Adipocyte (in vitro differentiated cells): ENCODE measurements around the gene B9D1.

Source experiments
- DNase-seq: peaks from one replicate; pipeline ENCODE4 v3.0.0-alpha.2; 2015; ENCODE audit warnings: low read depth
- H3K27me3 ChIP-seq: replicated peaks from 2 replicates; pipeline ENCODE4 v1.7.0; 2013; ENCODE audit warnings: mild to moderate bottlenecking, low read length, moderate library complexity; ENCODE audit not compliant: control insufficient read depth, insufficient read depth
- H3K36me3 ChIP-seq: 2 replicates; pipeline ENCODE4 v1.7.0; 2013; ENCODE audit warnings: low read length, mild to moderate bottlenecking, moderate library complexity; ENCODE audit not compliant: control insufficient read depth, insufficient read depth, severe bottlenecking
- H3K4me1 ChIP-seq: 2 replicates; pipeline ENCODE4 v1.7.0; 2013; ENCODE audit warnings: mild to moderate bottlenecking, low read length, moderate library complexity; ENCODE audit not compliant: control insufficient read depth, insufficient read depth
- H3K4me3 ChIP-seq: 2 replicates; pipeline ENCODE4 v1.7.0; 2013; ENCODE audit warnings: mild to moderate bottlenecking, low read length, moderate library complexity
- H3K9ac ChIP-seq: 2 replicates; pipeline ENCODE4 v1.7.0; 2013; ENCODE audit warnings: mild to moderate bottlenecking, low read length, moderate library complexity
- H3K9me3 ChIP-seq: 2 replicates; pipeline ENCODE4 v1.7.0; 2013; ENCODE audit warnings: mild to moderate bottlenecking, low read length, moderate library complexity; ENCODE audit not compliant: control insufficient read depth

The B9D1 gene

GRCh38 chr17:19310151-19310550 is 52.4 kb downstream of the B9D1 start:
- H3K4me1 ChIP-seq, result peaks cover 13% of the 10 kb centered on the region
- H3K9ac ChIP-seq, result no peak overlapping the region
- no peaks in the 10 kb centered on the region for H3K9me3 ChIP-seq
- no peak for DNase-seq
- H3K4me3 ChIP-seq, result no peak overlapping the region
- no peaks in the 10 kb centered on the region for H3K27me3 ChIP-seq
- H3K36me3 ChIP-seq, result peaks cover 56% of the 10 kb centered on the region

- H3K36me3 ChIP-seq, result peaks cover 52% of the 10 kb centered on the region
- no peak for DNase-seq
These were observed 52.8 kb downstream of the B9D1 start for GRCh38 chr17:19309701-19310100.

GRCh38 chr17:19308398-19308797 is 54.1 kb downstream of the B9D1 start:
- Histone ChIP-seq H3K27me3 (no peaks in the 10 kb centered on the region), H3K36me3 (peaks cover 45% of the 10 kb centered on the region), H3K9ac (no peak overlapping the region), H3K4me3 (no peak overlapping the region), H3K9me3 (no peaks in the 10 kb centered on the region), H3K4me1 (peaks cover 9% of the 10 kb centered on the region)
- no peak for DNase-seq

More at GRCh38 chr17:19309701-19310100, 52.8 kb downstream of the B9D1 start:
- peaks cover 13% of the 10 kb centered on the region for H3K4me1 ChIP-seq
- no peaks in the 10 kb centered on the region for H3K27me3 ChIP-seq
- no peaks in the 10 kb centered on the region for H3K9me3 ChIP-seq
- no peak overlapping the region for H3K9ac ChIP-seq
- H3K4me3 ChIP-seq, result no peak overlapping the region

GRCh38 chr17:19307521-19307920 is 55.0 kb downstream of the B9D1 start:
- Histone ChIP-seq H3K9ac (no peak overlapping the region), H3K4me1 (peaks cover 10% of the 10 kb centered on the region), H3K27me3 (no peaks in the 10 kb centered on the region), H3K36me3 (peaks cover 37% of the 10 kb centered on the region), H3K4me3 (no peak overlapping the region), H3K9me3 (no peaks in the 10 kb centered on the region)
- no peak for DNase-seq

GRCh38 chr17:19306160-19307111 is 56.1 kb downstream of the B9D1 start:
- Histone ChIP-seq H3K27me3 (no peaks in the 10 kb centered on the region), H3K9ac (no peak overlapping the region), H3K4me1 (peaks cover 18% of the 10 kb centered on the region), H3K36me3 (peaks cover 27% of the 10 kb centered on the region), H3K4me3 (no peak overlapping the region), H3K9me3 (no peaks in the 10 kb centered on the region)
- DNase-seq, result no peak

- H3K9me3 ChIP-seq, result no peaks in the 10 kb centered on the region
- no peak overlapping the region for H3K9ac ChIP-seq
- H3K36me3 ChIP-seq, result peaks cover 23% of the 10 kb centered on the region
- H3K4me1 ChIP-seq, result peaks cover 19% of the 10 kb centered on the region
- no peak overlapping the region for H3K4me3 ChIP-seq
- DNase-seq, result no peak
- no peaks in the 10 kb centered on the region for H3K27me3 ChIP-seq
These were observed 56.8 kb downstream of the B9D1 start for GRCh38 chr17:19305761-19306159.

- DNase-seq, result no peak
- Histone ChIP-seq H3K9ac (no peak overlapping the region), H3K27me3 (no peaks in the 10 kb centered on the region), H3K4me3 (no peak overlapping the region), H3K9me3 (no peaks in the 10 kb centered on the region), H3K4me1 (peaks cover 19% of the 10 kb centered on the region), H3K36me3 (peaks cover 21% of the 10 kb centered on the region)
These were observed 57.3 kb downstream of the B9D1 start for GRCh38 chr17:19305256-19305655.

GRCh38 chr17:19304751-19305150 is 57.8 kb downstream of the B9D1 start:
- no peak overlapping the region for H3K4me3 ChIP-seq

GRCh38 chr17:19304209-19304608 is 58.3 kb downstream of the B9D1 start:
- H3K4me1 ChIP-seq, result peaks cover 29% of the 10 kb centered on the region
- peak; percentile 20 for DNase-seq
- H3K9ac ChIP-seq, result no peak overlapping the region
- no peaks in the 10 kb centered on the region for H3K9me3 ChIP-seq
- no peaks in the 10 kb centered on the region for H3K27me3 ChIP-seq
- H3K4me3 ChIP-seq, result no peak overlapping the region
- H3K36me3 ChIP-seq, result peaks cover 13% of the 10 kb centered on the region

More at GRCh38 chr17:19304751-19305150, 57.8 kb downstream of the B9D1 start:
- no peaks in the 10 kb centered on the region for H3K9me3 ChIP-seq
- DNase-seq, result no peak
- H3K4me1 ChIP-seq, result peaks cover 24% of the 10 kb centered on the region
- H3K27me3 ChIP-seq, result no peaks in the 10 kb centered on the region
- H3K36me3 ChIP-seq, result peaks cover 16% of the 10 kb centered on the region
- no peak overlapping the region for H3K9ac ChIP-seq

- H3K36me3 ChIP-seq, result peaks cover 13% of the 10 kb centered on the region
- H3K9me3 ChIP-seq, result no peaks in the 10 kb centered on the region
- H3K27me3 ChIP-seq, result no peaks in the 10 kb centered on the region
- H3K4me1 ChIP-seq, result peaks cover 37% of the 10 kb centered on the region
- H3K4me3 ChIP-seq, result no peak overlapping the region
- H3K9ac ChIP-seq, result no peak overlapping the region
- DNase-seq, result no peak
These were observed 59.2 kb downstream of the B9D1 start for GRCh38 chr17:19303367-19303776.

GRCh38 chr17:19302791-19303331 is 59.7 kb downstream of the B9D1 start:
- H3K36me3 ChIP-seq, result peaks cover 12% of the 10 kb centered on the region
- H3K9me3 ChIP-seq, result no peaks in the 10 kb centered on the region
- no peak overlapping the region for H3K4me3 ChIP-seq
- no peak overlapping the region for H3K9ac ChIP-seq
- no peaks in the 10 kb centered on the region for H3K27me3 ChIP-seq
- H3K4me1 ChIP-seq, result peaks cover 41% of the 10 kb centered on the region
- DNase-seq, result no peak
